HepG2 (cell line): ENCODE results near the gene CCDC30. TPM values are rescaled to one million over a fixed set of nuclear protein-coding genes. Genes with fewer than 3 reads are reported as not detected.
A peak's percentile ranks its signal among the peaks of the same experiment; 100 is the strongest.

Experiments
- ADNP ChIP-seq: sonication (generic); formaldehyde crosslinking; IDR thresholded peaks from 2 replicates; pipeline ENCODE4 v1.4.0; 2020; ENCODE audit warnings: missing genetic modification reagents
- CHD2 ChIP-seq: IDR thresholded peaks from 2 replicates; pipeline ENCODE4 v1.6.1; 2011; ENCODE audit warnings: low read depth, low read length, improper control_type of control experiment
- CHD4 ChIP-seq: fragments of 200-600 bp; sonication (generic); IDR thresholded peaks from 2 replicates; pipeline ENCODE4 v1.7.0; 2017; ENCODE audit warnings: mild to moderate bottlenecking, low read length, borderline replicate concordance
- DZIP1 ChIP-seq: sonication (generic); formaldehyde crosslinking; IDR thresholded peaks from 2 replicates; pipeline ENCODE4 v1.5.0; 2020; ENCODE audit warnings: mild to moderate bottlenecking, missing genetic modification reagents
- FLYWCH1 ChIP-seq: sonication (generic); formaldehyde crosslinking; IDR thresholded peaks from 2 replicates; pipeline ENCODE4 v1.8.1; 2023; ENCODE audit warnings: mild to moderate bottlenecking, missing genetic modification reagents
- HOXA3 ChIP-seq: sonication (generic); formaldehyde crosslinking; IDR thresholded peaks from 2 replicates; pipeline ENCODE4 v1.5.0; 2020; ENCODE audit warnings: missing genetic modification reagents
- PAF1 ChIP-seq: IDR thresholded peaks from 2 replicates; pipeline ENCODE4 v1.6.1; 2016; ENCODE audit warnings: missing genetic modification reagents, missing compliant biosample characterization
- POGZ ChIP-seq: sonication (generic); formaldehyde crosslinking; IDR thresholded peaks from 2 replicates; pipeline ENCODE4 v1.4.0; 2020; ENCODE audit warnings: mild to moderate bottlenecking, missing genetic modification reagents
- SALL2 ChIP-seq: sonication (generic); formaldehyde crosslinking; IDR thresholded peaks from 2 replicates; pipeline ENCODE4 v1.8.1; 2023; ENCODE audit warnings: mild to moderate bottlenecking, missing genetic modification reagents, inconsistent platforms
- ZC3H13 ChIP-seq: sonication (generic); formaldehyde crosslinking; IDR thresholded peaks from 2 replicates; pipeline ENCODE4 v1.8.1; 2023; ENCODE audit warnings: mild to moderate bottlenecking, missing genetic modification reagents, moderate library complexity
- ZFP90 ChIP-seq: sonication (generic); formaldehyde crosslinking; IDR thresholded peaks from 2 replicates; pipeline ENCODE4 v1.8.0; 2022; ENCODE audit warnings: missing genetic modification reagents, mild to moderate bottlenecking, inconsistent platforms, borderline replicate concordance
- ZGPAT ChIP-seq: IDR thresholded peaks from 2 replicates; pipeline ENCODE4 v1.6.1; 2016; ENCODE audit warnings: mild to moderate bottlenecking
- ZNF180 ChIP-seq: sonication (generic); formaldehyde crosslinking; IDR thresholded peaks from 2 replicates; pipeline ENCODE4 v1.4.0; 2020; ENCODE audit warnings: low read depth, missing genetic modification reagents, borderline replicate concordance
- ZNF205 ChIP-seq: IDR thresholded peaks from 2 replicates; pipeline ENCODE4 v1.6.1; 2018; ENCODE audit warnings: missing biosample characterization, missing genetic modification reagents
- ZNF275 ChIP-seq: sonication (generic); formaldehyde crosslinking; IDR thresholded peaks from 2 replicates; pipeline ENCODE4 v1.8.0; 2022; ENCODE audit warnings: missing genetic modification reagents, mild to moderate bottlenecking, inconsistent platforms, borderline replicate concordance
- ZNF564 ChIP-seq: sonication (generic); formaldehyde crosslinking; IDR thresholded peaks from 2 replicates; pipeline ENCODE4 v1.8.1; 2023; ENCODE audit warnings: mild to moderate bottlenecking, missing genetic modification reagents
- ZNF616 ChIP-seq: sonication (generic); formaldehyde crosslinking; IDR thresholded peaks from 2 replicates; pipeline ENCODE4 v1.5.0; 2020; ENCODE audit warnings: low read depth, mild to moderate bottlenecking, missing genetic modification reagents
- ZNF629 ChIP-seq: sonication (generic); formaldehyde crosslinking; conservative IDR thresholded peaks from 2 replicates; pipeline ENCODE4 v1.5.0; 2020; ENCODE audit warnings: missing genetic modification reagents
- ZNF687 ChIP-seq: sonication (generic); formaldehyde crosslinking; IDR thresholded peaks from 2 replicates; pipeline ENCODE4 v1.5.1; 2020; ENCODE audit warnings: mild to moderate bottlenecking, missing genetic modification reagents, moderate library complexity
- polyA plus RNA-seq, 8 experiments: library from polyadenylated mRNA; depleted of rRNA in 3 of 8; stranded (reverse) in 7 of 8; unstranded in 1 of 8; fragments of >200 nt; fragmentation: Illumina TruSeq in 4 of 8; extraction: Trizol in 4 of 8; gene quantifications; 2 replicates each; pipeline versions ENCODE4 v1.2.1 to v1.2.3, GENCODE V29; 2011 to 2016; ENCODE audit warnings: low read depth in 4 of 8, missing spikeins in 1 of 8, mixed read lengths in 1 of 8; ENCODE audit not compliant: insufficient read depth in 1 of 8
- total RNA-seq, 5 experiments: library from RNA; depleted of rRNA; stranded (reverse); fragments of >200 nt; fragmentation: Illumina TruSeq; extraction: Trizol; gene quantifications; 2 replicates each; pipeline ENCODE4 v1.2.3, GENCODE V29; 2016; ENCODE audit warnings: low read depth in 1 of 5

Gene CCDC30
- total and polyA plus RNA-seq, 2 of the 13 experiments (the other 11 are each of a cell fraction or from before 2014, with no cell fraction given): 0.25 to 0.77 TPM

GRCh38 chr1:42456010-42456753 lies 6.9 kb upstream of the CCDC30 start, which contains the start of the genes PPCS and ZMYND12 (continued):
- TF ChIP-seq ZNF687 (CRISPR knock-in tag) (peak; percentile 91), ZNF205 (CRISPR knock-in tag) (peak; percentile 51), ZNF564 (CRISPR knock-in tag) (no peak; the same call in 1 of the 2 replicates), ADNP (no peak), ZFP90 (CRISPR knock-in tag) (peak; percentile 51; the same call in 1 of the 2 replicates), ZNF180 (CRISPR knock-in tag) (no peak), ZNF616 (CRISPR knock-in tag) (peak; percentile 73), ZNF629 (no peak), FLYWCH1 (CRISPR knock-in tag) (no peak), ZNF275 (CRISPR knock-in tag) (peak; percentile 91), ZC3H13 (CRISPR knock-in tag) (peak; percentile 33; the same call in 1 of the 2 replicates), ZGPAT (CRISPR knock-in tag) (no peak; the same call in 1 of the 2 replicates), DZIP1 (CRISPR knock-in tag) (no peak), POGZ (CRISPR knock-in tag) (peak; percentile 61), HOXA3 (peak; percentile 56; the same call in 1 of the 2 replicates), CHD2 (no peak), PAF1 (CRISPR knock-in tag) (no peak), SALL2 (CRISPR knock-in tag) (peak; percentile 94), CHD4 (no peak)
